DOHH2 (cell line): Measurements from ENCODE around the gene RINT1.

Experiments used
- H3F3A ChIP-seq: fragments of 200-600 bp; sonication (generic), shearing (Covaris generic); 2 replicates; pipeline ENCODE4 v1.6.0; 2016; ENCODE audit warnings: antibody characterized with exemption, mild to moderate bottlenecking; ENCODE audit not compliant: control insufficient read depth, insufficient read depth
- H3K27ac ChIP-seq: fragments of 200-600 bp; sonication (generic); 2 replicates; pipeline ENCODE4 v1.5.1; 2014; ENCODE audit warnings: low read depth, mild to moderate bottlenecking, low read length, moderate library complexity
- H3K27me3 ChIP-seq: fragments of 200-600 bp; sonication (generic); 2 replicates; pipeline ENCODE4 v1.6.1; 2014; ENCODE audit warnings: mild to moderate bottlenecking, low read length, mixed read lengths; ENCODE audit not compliant: control insufficient read depth
- H3K36me3 ChIP-seq: fragments of 200-600 bp; sonication (generic); 2 replicates; pipeline ENCODE4 v1.6.1; 2014; ENCODE audit warnings: mild to moderate bottlenecking, low read length, moderate library complexity, mixed read lengths; ENCODE audit not compliant: control insufficient read depth
- H3K4me1 ChIP-seq: fragments of 200-600 bp; sonication (generic); 2 replicates; pipeline ENCODE4 v1.6.1; 2014; ENCODE audit warnings: mild to moderate bottlenecking, low read length, mixed read lengths; ENCODE audit not compliant: control insufficient read depth
- H3K4me2 ChIP-seq: fragments of 200-600 bp; sonication (generic); 2 replicates; pipeline ENCODE4 v1.6.0; 2014; ENCODE audit warnings: mild to moderate bottlenecking, low read length, moderate library complexity
- H3K4me3 ChIP-seq: fragments of 200-600 bp; sonication (generic); 2 replicates; pipeline ENCODE4 v1.5.1; 2014; ENCODE audit warnings: mild to moderate bottlenecking, low read length, mixed read lengths
- H3K79me2 ChIP-seq: fragments of 200-600 bp; sonication (generic); 2 replicates; pipeline ENCODE4 v1.6.1; 2014; ENCODE audit warnings: mild to moderate bottlenecking, low read length, mixed read lengths; ENCODE audit not compliant: control insufficient read depth
- H3K9me2 ChIP-seq: fragments of 200-600 bp; sonication (generic); replicated peaks from 2 replicates; pipeline ENCODE4 v1.6.1; 2014; ENCODE audit warnings: mild to moderate bottlenecking, low read length, mixed read lengths; ENCODE audit not compliant: control insufficient read depth
- H3K9me3 ChIP-seq: fragments of 200-600 bp; sonication (generic); 2 replicates; pipeline ENCODE4 v1.6.1; 2014; ENCODE audit warnings: antibody characterized with exemption, low read length, mixed read lengths; ENCODE audit not compliant: control insufficient read depth, insufficient read depth
- H4K20me1 ChIP-seq: fragments of 200-600 bp; sonication (generic); 2 replicates; pipeline ENCODE4 v1.6.0; 2014; ENCODE audit warnings: low read depth, mild to moderate bottlenecking, antibody characterized with exemption, low read length, moderate library complexity; ENCODE audit not compliant: control insufficient read depth, insufficient read depth
- CTCF ChIP-seq: fragments of 200-600 bp; sonication (generic); IDR thresholded peaks from one replicate; pipeline ENCODE4 v1.5.1; 2014; ENCODE audit warnings: antibody characterized with exemption, mild to moderate bottlenecking, low read depth, low read length; ENCODE audit not compliant: poor library complexity, severe bottlenecking
- EZH2phosphoT487 ChIP-seq: fragments of 200-600 bp; sonication (generic); IDR thresholded peaks from 2 replicates; pipeline ENCODE4 v1.6.1; 2017; ENCODE audit warnings: borderline replicate concordance, mild to moderate bottlenecking, antibody characterized with exemption, low read length, moderate library complexity, mixed read lengths

The RINT1 gene

GRCh38 chr7:105585850-105586500 is 54.0 kb downstream of the RINT1 start:
- Histone ChIP-seq H3F3A (peaks cover 2% of the 10 kb centered on the region; the same call in 1 of the 2 replicates), H3K79me2 (no peaks in the 10 kb centered on the region), H3K36me3 (no peaks in the 10 kb centered on the region), H3K9me3 (no peaks in the 10 kb centered on the region), H3K27ac (no peak overlapping the region), H3K4me2 (no peak overlapping the region), H4K20me1 (no peaks in the 10 kb centered on the region), H3K4me1 (peaks cover 46% of the 10 kb centered on the region), H3K27me3 (no peaks in the 10 kb centered on the region), H3K9me2 (no peaks in the 10 kb centered on the region), H3K4me3 (no peak overlapping the region)
- TF ChIP-seq EZH2phosphoT487, result no peak
- no peak for TF ChIP-seq CTCF

DNA sequence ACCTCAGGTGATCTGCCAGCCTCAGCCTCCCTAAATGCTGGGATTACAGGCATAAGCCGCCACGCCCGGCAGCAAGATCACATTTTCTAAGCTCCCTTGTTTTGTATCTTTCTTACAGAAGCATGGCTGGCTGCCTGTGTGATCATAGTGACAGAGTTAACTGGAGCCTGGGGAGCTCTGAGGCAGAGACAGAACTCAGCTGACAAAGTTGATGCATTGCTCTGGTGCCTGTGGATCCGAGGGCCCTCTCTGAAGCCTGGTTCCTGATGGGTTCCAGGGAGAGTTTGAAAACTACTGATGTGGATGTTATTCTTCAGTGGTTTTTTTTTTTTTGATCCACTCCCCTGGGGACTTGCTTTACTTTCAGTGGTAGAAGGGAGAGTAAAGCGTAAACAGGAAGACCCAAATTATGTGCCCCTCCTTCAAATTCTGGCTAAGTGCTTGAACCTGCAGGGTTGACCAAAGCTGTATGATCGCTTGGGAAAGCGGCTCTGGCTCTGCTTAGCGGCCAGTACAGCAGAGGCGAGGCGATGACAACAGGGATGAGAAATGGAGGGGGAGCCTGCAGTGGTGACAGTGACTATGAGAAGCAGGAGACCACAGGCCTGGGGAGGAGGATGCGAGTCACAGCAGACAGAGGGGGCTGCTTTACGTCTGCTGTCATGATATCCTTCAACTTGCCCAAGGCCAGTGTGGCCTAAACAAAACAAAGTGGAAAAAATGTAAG is 56.1 kb downstream of the RINT1 start:
- TF ChIP-seq CTCF (no peak), EZH2phosphoT487 (no peak)
- peaks cover 2% of the 10 kb centered on the region for H3F3A ChIP-seq
- H3K27me3 ChIP-seq, result no peaks in the 10 kb centered on the region
- no peaks in the 10 kb centered on the region for H3K9me2 ChIP-seq
- no peaks in the 10 kb centered on the region for H3K9me3 ChIP-seq
- H3K79me2 ChIP-seq, result no peaks in the 10 kb centered on the region
- H3K4me1 ChIP-seq, result peaks cover 58% of the 10 kb centered on the region
- no peaks in the 10 kb centered on the region for H3K36me3 ChIP-seq
- no peaks in the 10 kb centered on the region for H4K20me1 ChIP-seq
- H3K4me2 ChIP-seq, result peak overlapping the region; percentile 48
- peak overlapping the region; percentile 17 for H3K27ac ChIP-seq
- peak overlapping the region; percentile 21 for H3K4me3 ChIP-seq

GRCh38 chr7:105589356-105590077 is 57.5 kb downstream of the RINT1 start:
- no peaks in the 10 kb centered on the region for H3K27me3 ChIP-seq
- peaks cover 72% of the 10 kb centered on the region for H3K4me1 ChIP-seq
- H3K4me3 ChIP-seq, result no peak overlapping the region
- H4K20me1 ChIP-seq, result no peaks in the 10 kb centered on the region
- peaks cover 11% of the 10 kb centered on the region for H3F3A ChIP-seq
- H3K9me2 ChIP-seq, result no peaks in the 10 kb centered on the region
- no peaks in the 10 kb centered on the region for H3K36me3 ChIP-seq
- TF ChIP-seq CTCF (peak; percentile 96), EZH2phosphoT487 (no peak)
- no peaks in the 10 kb centered on the region for H3K79me2 ChIP-seq
- H3K9me3 ChIP-seq, result no peaks in the 10 kb centered on the region
- H3K27ac ChIP-seq, result no peak overlapping the region
- peak overlapping the region; percentile 22; the same call in 1 of the 2 replicates for H3K4me2 ChIP-seq
